ENCODE data around the gene NAA30. TPM values are rescaled to one million over a fixed set of nuclear protein-coding genes. Genes with fewer than 3 reads are reported as not detected.

The NAA30 gene
- total RNA-seq, 2 donors from 2014 or later = 9.7 to 13.6 TPM

DNA sequence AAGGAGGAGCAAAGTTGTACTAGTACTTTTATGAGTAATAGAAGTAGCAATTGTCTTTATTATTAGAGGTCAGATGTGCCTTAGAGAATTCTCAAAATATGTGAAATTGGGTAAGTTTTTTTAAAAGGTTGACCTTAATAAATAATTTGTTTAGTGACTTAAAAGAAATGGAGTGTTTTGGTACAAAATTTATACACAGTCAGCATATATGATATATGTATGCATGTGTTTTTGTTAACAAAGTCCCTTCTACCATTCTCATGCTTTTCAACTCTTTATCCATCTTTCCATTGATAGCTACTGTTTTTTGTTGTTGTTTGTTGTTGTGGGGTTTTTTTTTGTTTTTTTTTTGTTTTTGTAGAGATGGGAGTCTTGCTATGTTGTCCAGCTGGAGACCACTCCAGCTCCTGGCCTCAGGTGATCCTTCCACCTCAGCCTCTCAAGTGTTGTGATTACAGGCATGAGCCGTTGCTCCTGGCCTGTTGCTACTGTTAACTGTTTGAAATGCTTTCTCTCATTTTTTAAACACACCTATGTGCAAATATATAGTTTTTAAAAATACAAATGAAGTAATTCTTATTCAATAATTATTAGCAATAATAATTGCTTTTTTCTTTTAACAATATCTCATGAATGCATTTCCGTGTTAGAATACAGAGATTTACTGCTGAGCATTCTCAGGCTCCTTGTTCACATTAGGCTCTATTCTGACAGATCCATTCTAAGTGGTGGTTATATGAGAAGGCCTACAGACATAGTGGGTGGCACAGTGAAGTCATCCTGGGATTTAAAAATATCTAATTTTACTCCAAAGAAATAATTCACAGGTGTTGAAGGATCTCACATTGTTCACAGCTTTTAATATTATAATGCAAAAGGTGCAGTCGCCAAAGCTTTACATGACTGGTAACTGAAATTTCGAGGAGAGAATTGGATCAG is 10.4 kb downstream of the NAA30 start:
- TF ChIP-seq, protein P1, sequence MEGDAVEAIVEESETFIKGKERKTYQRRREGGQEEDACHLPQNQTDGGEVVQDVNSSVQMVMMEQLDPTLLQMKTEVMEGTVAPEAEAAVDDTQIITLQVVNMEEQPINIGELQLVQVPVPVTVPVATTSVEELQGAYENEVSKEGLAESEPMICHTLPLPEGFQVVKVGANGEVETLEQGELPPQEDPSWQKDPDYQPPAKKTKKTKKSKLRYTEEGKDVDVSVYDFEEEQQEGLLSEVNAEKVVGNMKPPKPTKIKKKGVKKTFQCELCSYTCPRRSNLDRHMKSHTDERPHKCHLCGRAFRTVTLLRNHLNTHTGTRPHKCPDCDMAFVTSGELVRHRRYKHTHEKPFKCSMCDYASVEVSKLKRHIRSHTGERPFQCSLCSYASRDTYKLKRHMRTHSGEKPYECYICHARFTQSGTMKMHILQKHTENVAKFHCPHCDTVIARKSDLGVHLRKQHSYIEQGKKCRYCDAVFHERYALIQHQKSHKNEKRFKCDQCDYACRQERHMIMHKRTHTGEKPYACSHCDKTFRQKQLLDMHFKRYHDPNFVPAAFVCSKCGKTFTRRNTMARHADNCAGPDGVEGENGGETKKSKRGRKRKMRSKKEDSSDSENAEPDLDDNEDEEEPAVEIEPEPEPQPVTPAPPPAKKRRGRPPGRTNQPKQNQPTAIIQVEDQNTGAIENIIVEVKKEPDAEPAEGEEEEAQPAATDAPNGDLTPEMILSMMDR (IDR thresholded peaks at IDR 0.05) = no peak
- Histone ChIP-seq H3K4me1 (ENCODE audit: control insufficient read depth in 1 of 2, low read depth in 2 of 2) (peaks cover 0 to 8% of the 10 kb centered on the region in 2 donors), H3K36me3 (peaks cover 16% of the 10 kb centered on the region), H3K4me3 (no peak overlapping the region), H3K27me3 (replicated peaks; ENCODE audit: insufficient read depth) (no peaks in the 10 kb centered on the region), H3K9me3 (no peaks in the 10 kb centered on the region), H3K27ac (no peak overlapping the region)
- DNase-seq (ENCODE audit: low spot score) (no peak), ATAC-seq (ENCODE audit: insufficient number of reproducible peaks, low FRiP score, low read depth) (no peak)

- TF ChIP-seq, protein P1 (IDR thresholded peaks at IDR 0.05) = no peak
- Histone ChIP-seq H3K27me3 (replicated peaks; ENCODE audit: insufficient read depth) (no peaks in the 10 kb centered on the region), H3K4me1 (ENCODE audit: control insufficient read depth in 1 of 2, low read depth in 2 of 2) (peaks cover 0 to 8% of the 10 kb centered on the region in 2 donors), H3K27ac (no peak overlapping the region), H3K36me3 (peaks cover 16% of the 10 kb centered on the region), H3K9me3 (no peaks in the 10 kb centered on the region), H3K4me3 (no peak overlapping the region)
- DNase-seq (ENCODE audit: low spot score) (no peak), ATAC-seq (ENCODE audit: insufficient number of reproducible peaks, low FRiP score, low read depth) (no peak)
Measured at GRCh38 chr14:57401501-57401900, 11.1 kb downstream of the NAA30 start.

GRCh38 chr14:57402173-57402852 is 11.9 kb downstream of the NAA30 start:
- H3K36me3 ChIP-seq = peaks cover 15% of the 10 kb centered on the region

GRCh38 chr14:57403521-57403864 is 13.1 kb downstream of the NAA30 start:
- no peaks in the 10 kb centered on the region for H3K9me3 ChIP-seq
- peaks cover 0 to 8% of the 10 kb centered on the region in 2 donors for H3K4me1 ChIP-seq (ENCODE audit: control insufficient read depth in 1 of 2, low read depth in 2 of 2)
- ATAC-seq (ENCODE audit: insufficient number of reproducible peaks, low FRiP score, low read depth) (no peak), DNase-seq (ENCODE audit: low spot score) (no peak)
- TF ChIP-seq, protein P1 (IDR thresholded peaks at IDR 0.05) = no peak
- H3K27ac ChIP-seq = no peak overlapping the region
- H3K27me3 ChIP-seq (replicated peaks; ENCODE audit: insufficient read depth) = no peaks in the 10 kb centered on the region
- H3K4me3 ChIP-seq = no peak overlapping the region
- H3K36me3 ChIP-seq = peaks cover 11% of the 10 kb centered on the region

More at GRCh38 chr14:57402173-57402852, 11.9 kb downstream of the NAA30 start:
- Histone ChIP-seq H3K4me3 (no peak overlapping the region), H3K9me3 (no peaks in the 10 kb centered on the region), H3K4me1 (ENCODE audit: control insufficient read depth in 1 of 2, low read depth in 2 of 2) (peaks cover 0 to 8% of the 10 kb centered on the region in 2 donors), H3K27ac (no peak overlapping the region), H3K27me3 (replicated peaks; ENCODE audit: insufficient read depth) (no peaks in the 10 kb centered on the region)
- TF ChIP-seq, protein P1 (IDR thresholded peaks at IDR 0.05) = no peak
- ATAC-seq (ENCODE audit: insufficient number of reproducible peaks, low FRiP score, low read depth) (no peak), DNase-seq (ENCODE audit: low spot score) (no peak)

DNA sequence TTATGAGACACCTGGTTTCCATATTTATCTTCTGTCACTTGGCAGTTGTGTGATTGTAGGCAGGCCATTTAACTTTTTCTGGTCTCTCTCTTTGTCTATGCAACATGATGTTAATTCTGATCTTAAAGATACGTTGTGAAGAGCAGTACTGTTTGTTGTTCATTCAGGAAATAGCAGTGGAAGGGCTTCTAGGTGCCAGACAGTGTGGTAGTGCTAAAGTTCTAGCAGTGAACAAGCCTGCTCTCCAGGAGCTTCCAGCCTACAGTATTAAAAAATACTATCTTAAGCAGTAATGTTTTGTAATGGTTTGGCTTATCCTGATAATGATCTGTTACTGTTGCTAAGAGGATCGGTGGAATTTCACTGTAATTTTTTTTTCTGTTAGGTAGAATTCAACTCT is 15.2 kb downstream of the NAA30 start:
- no peaks in the 10 kb centered on the region for H3K9me3 ChIP-seq
- no peak overlapping the region for H3K4me3 ChIP-seq
- peaks cover 14% of the 10 kb centered on the region for H3K36me3 ChIP-seq
- peaks cover 0 to 8% of the 10 kb centered on the region in 2 donors for H3K4me1 ChIP-seq (ENCODE audit: control insufficient read depth in 1 of 2, low read depth in 2 of 2)
- no peak for ATAC-seq (ENCODE audit: insufficient number of reproducible peaks, low FRiP score, low read depth)
- H3K27me3 ChIP-seq (replicated peaks; ENCODE audit: insufficient read depth) = no peaks in the 10 kb centered on the region
- DNase-seq (ENCODE audit: low spot score) = no peak
- TF ChIP-seq, protein P1 (IDR thresholded peaks at IDR 0.05) = no peak
- no peak overlapping the region for H3K27ac ChIP-seq
